ENCODE results near the gene GPR157.
"Not testable (repeated sequence)": the region's sequence is repeated elsewhere in the genome, so short reads cannot be mapped to it uniquely, and the experiment has no call there.

Gene GPR157

DNA sequence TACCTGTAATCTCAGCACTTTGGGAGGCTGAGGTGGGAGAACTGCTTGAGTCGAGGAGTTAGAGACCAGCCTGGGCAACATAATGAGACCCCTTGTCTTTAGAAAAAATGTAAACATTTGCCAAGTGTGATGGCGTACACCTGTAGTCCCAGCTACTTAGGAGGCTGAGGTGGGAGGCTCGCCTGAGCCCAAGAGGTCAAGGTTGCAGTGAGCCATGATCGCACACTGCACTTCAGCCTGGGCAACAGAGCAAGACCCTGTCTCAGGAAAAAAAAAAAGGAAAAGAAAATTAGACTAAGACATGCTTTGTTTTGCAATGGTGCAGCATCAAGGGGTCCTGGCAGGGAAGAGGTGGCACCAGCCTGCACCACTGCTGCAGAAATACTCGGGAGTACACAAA, 16.8 kb upstream of the GPR157 start:
- no peak for DNase-seq

DNA sequence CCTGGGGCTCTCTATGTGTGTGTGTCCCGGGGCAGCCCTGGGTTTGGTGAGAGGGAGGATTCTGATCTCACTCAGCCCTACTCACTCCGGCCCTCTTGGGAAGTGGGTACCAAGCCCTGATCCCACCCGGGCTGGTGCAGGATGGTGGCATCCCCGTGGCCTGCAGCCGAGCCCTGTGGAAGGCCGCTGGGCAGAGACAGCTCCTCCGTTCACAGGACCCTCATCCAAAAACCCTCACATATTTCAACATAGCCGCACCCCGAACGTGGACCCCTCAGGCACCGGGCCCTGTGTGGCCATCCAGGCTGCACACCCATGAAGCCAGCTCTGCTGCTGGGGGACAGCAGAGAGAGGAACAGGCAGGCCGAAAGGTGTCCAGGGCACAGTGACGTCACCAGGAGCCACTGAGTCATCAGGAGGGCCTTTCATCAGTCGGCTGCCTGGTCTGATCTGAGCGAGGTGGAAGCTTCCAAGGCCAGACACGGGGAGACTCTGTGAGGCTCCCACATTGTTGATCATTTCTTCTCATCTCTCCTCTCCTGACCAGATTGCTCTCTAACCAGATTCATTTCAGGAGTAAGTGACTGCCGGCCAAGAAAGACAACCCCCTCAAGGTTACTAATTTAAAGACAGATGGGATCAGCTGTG, 16.2 kb upstream of the GPR157 start:
- DNase-seq = no peak

DNA sequence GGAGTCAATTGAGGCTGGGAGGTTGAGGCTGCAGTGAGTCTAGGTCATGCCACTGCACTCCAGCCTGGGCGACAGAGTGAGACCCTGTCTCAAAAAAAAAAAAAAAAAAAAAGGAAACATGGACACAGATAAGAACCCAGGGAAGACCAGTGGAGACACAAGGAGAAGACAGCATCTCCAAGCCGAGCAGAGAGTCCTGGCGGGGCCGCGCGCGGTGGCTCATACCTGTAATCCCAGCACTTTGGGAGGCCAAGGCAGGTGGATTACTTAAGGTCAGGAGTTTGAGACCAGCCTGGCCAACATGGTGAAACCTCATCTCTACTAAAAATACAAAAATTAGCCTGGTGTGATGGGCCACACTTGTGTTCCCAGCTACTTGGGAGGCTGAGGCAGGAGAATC, 15.6 kb upstream of the GPR157 start:
- not testable (repeated sequence) for DNase-seq

DNA sequence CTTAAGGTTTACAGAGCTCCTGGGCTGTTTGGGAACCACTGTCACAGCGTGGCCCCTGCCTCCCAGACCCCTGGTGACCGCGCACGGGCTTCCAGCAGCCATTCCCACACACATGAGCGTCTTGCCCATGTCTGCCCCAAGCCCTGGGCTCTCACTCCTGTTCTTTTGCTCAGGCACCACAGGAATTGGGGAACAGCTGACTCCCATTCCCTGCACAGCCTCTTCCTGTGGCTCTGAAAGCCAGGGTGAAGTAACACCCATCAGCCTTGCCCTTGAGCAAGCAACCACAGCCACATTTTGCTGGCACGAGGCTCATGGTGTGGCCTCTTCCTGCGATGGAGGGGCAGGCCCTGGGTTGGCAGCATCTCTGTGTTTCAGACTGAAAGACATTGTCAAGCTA, 14.3 kb upstream of the GPR157 start:
- no peak for DNase-seq

DNA sequence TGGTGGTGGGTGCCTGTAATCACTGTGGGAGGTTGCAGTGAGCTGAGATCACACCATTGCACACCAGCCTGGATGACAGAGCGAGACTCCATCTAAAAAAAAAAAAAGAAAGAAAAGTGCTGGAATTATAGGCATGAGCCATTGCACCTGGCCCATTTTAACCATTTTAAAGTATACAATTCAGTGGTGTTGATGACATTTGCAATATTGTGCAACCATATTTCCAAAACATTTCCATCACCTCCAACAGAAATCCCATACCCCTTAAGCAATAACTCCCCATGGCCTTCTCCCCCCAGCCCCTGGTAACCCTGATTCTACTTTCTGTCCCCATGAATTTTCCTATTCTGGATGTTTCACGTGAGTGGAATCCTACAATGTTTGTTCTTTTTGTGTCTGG, 11.0 kb upstream of the GPR157 start:
- no peak for DNase-seq

DNA sequence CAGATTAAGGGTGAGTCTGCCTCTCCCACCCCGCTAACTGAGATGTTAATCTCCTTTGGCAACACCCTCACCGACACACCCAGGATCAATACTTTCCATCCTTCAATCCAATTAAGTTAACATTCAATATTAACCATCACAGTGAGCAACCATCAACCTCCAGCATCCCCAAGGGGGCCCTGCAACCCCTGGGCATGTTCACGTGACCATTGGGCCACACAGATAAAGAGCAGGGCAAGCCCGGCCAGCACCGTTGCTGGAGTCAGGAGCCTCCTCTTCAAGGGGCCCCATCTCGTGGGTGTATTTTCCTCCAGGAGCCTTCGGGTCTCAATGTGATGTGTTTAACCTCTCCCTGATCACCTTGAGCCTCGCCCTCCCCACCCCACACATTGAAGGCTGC, 8.0 kb upstream of the GPR157 start:
- no peak for DNase-seq

DNA sequence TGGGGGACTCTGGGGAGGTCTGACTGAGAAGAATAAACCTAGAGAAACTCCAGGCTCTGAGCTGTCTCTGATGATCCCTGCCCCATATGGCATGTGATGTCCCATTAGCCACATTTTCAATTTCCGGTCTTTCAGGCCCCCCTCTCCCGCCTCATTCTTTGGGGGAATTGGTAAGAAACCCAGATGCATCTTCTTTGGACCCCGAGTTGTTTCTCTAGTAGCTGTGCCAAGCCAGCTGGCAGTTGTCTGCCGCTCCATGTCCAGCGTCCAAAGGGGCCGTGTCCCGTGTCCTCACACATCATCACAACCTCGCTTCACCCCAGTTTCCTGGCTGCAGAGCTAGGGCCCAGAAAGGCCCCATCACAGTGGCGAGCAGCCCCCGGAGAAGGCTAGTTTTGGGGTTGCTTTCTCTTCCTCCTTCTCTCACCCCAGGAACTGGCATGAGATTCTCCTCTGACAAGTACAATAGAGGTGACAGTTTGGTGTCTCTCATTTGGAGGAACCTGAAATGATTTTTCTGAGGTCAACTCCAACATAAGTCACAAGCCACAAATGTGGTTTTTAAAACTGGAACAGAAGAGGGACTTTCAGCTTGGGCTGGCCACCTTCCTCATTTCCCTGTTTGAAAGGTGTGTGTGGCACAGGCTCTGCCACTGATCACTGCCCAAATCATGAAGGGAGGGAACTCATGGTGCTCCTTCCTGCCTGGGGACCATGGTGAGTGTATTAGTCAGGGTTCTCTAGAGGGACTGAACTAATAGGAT, 6.4 kb upstream of the GPR157 start:
- peak in 1 of 2 donors; percentile 5 for DNase-seq

DNA sequence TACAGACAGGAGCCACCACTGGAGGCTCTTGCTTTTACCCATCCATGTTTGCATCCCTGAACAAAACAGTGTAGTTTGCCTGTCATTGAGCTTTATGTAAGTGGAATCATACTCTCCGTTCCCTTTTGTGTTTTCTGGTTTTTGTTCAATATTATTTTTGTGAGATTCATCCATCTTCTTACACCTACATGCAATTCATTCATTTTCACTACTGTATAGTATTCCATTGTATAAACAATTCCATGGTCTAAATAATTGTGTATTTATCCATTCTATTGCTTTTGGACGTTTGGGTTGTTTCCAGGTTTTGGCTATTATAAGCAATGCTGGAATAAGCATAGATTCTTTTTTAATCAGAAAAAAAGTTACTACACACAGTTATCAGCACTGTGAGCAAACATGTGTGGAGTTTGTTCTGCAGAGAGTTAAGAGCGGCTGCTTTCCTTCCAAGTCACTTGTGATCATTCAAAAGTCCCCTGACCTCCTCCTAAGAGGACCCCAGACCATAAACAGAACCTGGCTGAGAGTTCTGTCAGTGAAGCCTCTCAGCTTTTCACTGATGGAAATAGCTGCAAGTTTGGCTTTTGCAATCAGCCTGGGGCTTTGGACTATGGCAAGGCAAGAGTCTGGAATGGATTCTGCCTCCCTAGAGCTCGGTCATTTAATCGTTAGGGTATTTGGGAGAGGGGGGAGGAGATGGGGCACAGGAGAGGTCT, 5.1 kb upstream of the GPR157 start:
- no peak for DNase-seq

DNA sequence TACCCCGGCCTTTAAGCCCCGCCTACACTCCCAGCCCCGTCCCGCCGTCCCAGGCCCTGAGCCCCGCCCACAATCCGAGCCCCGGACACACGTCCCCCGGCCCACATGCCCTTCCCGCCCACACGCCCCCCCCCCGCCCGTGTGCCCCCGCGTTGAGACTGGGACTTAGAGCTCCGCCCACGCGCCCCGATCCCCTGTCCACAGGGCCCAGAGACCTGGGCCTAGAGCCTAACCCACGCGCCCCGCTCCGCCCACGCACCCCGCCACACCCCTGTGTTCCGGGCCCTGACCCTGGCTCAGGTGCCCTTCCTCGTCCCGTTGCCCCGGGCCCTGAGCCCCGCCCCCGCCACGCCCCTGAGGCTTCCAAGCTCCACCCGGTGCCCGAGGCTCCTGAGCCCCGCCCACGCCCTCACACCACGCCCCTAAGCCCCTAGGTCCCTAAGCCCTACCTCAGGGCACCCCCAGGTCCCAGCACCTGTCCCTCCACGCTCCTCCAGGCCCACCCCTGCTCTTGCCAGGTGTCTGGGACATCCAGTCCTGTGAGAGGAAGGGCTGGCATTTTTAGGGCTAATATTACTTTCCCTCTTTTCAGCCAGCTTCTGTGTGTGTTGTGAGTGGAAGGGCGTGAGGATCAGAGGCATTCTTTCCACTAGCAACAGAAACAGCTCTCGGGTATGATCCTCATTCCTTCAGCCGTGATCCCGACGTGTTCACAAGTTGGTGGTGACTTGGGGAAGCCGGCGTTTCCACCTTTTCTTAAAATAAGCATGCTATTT, 552 bp upstream of the GPR157 start:
- DNase-seq = peak; percentile 90 to 91

DNA sequence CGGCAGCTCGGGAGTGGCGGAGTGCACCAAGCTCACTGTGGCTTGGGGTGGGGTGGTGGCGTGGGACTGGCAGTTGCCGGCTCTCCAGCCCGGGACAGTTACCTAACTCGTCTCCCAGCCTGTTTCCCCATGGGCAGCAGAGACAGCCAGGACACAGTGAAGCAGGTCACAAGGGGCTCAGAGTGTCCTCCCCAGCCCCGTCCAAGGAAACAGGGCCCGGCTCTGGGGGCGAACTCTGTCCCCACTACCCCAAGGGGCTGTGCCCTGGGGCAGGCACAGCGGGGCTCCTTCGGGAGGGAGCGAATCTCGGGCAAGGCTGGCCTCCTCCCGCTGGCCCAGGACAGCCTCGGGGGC, 759 bp downstream of the GPR157 start:
- no peak for DNase-seq

DNA sequence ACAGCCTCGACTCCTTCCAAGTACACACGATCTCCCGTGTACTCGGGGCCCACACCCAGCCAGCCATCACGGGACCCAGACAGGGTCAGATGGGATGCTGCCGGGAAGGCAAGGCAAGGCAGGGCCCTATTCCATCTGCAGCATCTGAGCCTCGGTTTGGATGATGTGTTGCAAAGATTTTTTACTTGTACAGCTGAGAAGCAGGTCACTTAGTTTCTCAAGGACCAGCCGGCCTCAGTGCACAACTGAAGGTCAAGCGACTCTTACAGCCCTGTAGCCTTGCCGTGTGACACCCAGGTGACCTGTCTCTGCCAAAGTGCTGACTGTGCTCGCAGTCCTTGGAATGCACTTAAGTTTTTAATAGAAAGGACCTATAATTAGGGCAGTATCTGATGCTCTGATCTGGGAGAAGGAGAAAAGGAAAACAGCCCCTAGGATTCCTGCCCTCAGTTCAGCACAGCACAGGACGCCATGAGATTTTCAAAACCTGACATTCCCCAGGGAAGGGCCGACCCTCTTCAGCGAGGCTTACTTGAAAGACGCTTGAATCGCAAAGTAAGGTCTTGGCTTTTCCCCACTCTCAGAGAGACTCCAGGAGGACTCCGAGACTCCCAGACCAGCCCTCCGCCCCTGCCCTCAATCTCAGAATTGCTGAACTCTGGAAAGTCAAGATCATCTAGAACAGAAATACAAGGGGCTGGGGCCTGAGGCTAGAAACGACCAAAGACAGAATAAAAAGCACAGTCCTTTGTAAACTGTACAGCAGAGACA, 1.3 kb downstream of the GPR157 start:
- DNase-seq = no peak

DNA sequence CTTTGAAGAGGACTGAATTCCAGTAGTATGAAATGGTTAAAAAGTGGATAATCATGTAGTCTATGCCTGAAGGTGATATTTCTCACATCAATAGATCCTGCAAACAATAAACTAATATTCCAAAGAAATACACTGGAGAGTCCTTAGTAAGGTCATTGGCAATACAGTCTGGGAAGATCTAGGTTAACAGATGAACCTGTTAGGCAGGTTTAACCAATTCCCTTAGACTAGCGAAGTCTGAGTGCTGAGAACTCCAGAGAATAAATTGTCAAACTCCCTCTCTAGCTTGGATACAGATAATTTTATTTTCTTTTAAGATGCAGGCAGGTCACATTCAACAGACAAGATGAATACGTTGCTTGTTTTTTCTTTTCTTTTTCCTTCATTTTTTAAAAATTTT, 2.4 kb downstream of the GPR157 start:
- no peak for DNase-seq

DNA sequence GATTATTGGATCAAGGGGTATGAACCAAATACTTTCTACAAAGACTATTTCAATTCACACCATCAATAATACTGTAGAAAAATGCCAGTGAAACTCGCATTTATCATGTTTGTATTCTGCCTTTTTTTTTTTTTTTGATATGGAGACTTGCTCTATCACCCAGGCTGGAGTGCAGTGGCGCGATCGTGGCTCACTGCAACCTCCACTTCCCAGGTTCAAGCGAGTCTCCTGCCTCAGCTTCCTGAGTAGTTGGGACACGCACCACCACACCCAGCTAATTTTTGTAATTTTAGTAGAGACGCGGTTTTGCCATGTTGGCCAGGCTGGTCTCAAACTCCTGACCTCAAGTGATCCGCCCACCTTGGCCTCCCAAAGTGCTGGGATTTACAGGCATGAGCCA, 3.1 kb downstream of the GPR157 start:
- DNase-seq = not testable (repeated sequence)

DNA sequence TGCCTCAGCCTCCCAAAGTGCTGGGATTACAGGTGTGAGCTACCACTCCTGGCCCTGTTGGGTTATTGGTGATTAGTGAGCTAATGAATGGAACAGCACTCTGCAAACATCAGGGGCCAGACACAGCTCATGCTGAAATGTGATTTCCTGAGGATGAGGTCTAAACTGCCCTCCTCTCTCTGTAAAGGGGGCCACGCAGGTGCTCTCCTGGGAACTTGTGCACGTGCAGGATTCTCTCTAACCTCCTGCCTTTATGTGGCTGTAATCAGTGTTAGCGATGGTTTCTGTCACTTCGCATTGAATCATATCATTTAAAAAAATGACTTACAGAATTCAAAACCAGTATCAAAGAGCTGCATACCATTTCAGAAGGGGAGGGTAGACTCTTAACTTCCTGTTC, 3.6 kb downstream of the GPR157 start:
- no peak for DNase-seq

DNA sequence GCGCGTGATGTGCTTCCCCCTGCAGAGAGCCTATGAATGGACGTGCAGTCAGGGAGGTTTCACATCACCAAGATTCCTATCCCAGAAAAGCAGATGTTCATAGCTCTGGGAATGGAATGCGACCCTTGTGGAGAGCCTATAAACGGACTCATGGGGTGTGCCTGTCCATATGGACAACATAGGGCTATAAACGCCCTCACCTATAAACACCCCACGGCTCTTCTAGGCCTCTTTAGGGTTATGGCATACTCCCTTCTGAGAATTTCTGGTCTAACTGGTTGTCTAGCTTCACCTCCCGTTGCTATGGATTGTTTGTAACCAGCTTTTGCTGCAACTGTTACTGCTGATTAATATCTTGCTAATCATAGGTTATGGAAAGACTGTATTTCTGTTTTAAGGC, 4.5 kb downstream of the GPR157 start:
- not testable (repeated sequence) for DNase-seq

DNA sequence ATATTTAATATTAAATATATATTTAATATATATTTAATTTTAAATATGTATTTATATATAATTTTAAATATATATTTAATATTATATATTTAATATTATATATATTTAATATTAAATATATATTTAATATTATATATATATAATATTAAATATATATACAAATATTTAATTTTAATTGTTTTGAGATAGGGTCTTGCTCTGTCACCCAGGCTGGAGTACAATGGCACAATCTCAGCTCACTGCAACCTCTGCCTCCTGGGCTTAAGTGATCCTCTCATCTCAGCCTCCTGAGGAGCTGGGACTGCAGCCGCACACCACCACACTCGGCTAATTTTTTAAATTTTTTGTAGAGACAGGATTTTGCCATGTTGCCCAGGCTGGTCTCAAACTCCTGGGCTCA, 5.2 kb downstream of the GPR157 start:
- DNase-seq = not testable (repeated sequence)

DNA sequence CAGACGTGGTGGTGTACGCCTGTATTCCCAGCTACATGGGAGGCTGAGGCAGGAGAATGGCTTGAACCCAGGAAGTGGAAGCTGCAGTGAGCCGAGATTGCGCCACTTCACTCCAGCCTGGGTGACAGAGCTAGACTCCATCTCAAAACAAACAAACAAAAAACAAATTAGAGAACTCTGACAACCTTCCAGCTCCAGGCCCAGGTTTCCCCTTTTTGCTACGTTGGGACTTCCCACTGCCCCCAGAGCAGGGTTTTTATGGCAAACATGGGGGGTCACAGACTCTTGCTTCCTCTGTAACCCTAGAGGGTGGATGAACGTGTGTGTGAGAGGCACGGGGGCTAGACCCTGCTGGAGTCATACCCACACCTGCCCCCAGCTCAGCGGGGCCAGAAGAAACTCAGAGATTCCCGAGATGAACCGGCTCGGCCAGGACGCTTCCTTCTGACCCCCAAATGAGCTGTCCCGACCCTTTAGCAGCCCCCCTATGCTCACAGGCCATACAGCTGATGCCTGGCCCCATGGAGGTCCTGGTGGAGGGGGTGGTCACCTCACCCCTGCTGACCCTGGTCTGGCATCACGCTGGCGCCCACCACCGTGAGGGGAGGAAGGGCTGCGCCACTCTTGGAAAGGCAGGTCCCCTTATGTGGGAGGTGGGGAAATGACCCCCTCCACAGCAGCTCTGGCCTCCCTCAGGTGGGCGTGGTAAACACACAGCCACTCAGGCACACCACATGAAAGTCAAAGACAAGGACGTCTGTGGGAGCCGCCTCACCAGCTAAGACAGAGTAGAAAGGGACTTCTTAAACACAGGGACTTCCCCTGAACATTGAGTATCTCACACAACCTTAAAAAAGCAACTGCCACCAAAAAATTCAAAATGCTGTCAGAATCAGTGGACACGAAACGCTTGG, 7.1 kb downstream of the GPR157 start:
- DNase-seq = peak; percentile 36 to 57

DNA sequence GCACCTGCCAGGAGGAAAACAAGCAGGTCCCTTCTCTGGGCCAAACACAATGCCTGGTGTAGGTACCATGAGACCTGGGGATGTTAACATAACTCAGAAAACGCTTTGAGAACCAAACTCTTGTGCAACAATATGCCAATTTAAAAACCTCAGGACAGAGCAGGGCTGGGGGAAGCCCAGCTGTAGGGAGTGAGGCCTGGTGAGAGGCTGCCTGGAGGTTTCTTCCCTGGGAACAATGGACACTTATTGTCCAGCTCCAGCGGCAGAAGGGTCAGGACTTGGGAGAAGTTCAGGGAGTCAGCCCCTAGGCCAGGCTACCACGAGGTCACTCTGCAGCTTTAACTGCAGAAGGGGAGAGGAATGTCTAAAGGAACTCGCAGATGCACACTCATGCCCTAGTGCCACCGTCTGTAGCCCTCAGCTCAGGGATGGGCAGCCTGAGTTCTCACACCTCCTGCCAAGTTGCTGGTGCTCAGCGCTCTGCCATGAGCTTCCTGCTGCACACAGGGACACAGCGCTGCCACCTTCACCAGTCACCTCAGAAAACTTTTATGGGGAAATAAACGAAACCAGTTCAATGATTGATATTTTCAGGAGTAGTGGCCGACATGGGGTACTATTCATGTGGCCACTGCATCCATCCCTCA, 8.5 kb downstream of the GPR157 start:
- no peak for DNase-seq

DNA sequence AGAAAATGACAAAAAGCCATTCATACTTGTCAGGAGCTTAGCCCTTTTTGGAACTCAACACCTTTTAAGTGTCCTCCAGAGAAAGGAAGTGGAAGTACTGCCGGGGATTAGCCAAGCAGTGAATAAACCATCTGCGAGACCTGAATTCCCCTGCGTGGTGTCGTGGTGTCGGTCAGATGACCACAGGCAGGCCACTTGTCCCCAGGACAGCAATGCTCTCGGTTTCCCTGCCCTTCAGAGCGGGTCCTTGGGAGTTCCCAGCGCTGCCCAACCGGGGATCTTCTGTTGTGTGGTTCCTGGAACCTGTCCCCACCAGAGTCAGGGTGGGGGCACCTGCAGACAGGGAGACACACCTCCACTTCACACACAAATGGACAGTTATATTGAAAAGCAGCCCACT, 9.2 kb downstream of the GPR157 start:
- DNase-seq = no peak

DNA sequence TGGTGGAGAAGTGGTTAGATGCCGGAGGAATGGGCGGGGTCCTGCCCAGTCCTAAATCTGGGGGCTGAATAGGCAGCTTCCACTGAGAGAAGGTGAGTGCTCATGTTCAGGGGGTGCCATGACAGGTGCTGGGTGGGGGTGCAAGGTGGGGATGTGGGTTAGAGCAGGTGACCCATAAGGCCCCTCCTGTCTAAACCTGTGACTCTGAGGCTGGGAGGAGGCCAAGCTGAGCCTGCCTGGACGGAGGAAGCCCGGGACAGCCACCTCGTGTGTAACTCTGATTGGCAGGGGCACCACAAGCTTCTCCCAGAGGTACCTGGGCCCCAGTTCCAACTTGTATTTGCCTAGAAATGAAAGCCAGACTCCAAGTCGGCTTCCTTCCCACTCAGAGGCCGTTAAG, 10.7 kb downstream of the GPR157 start:
- no peak for DNase-seq

All from CD4-positive, alpha-beta T cell treated with Interferon alpha-2 for 1 hour (primary cell).